Heart right ventricle (tissue), 16 donors: ENCODE results near the gene CCDC190. TPM values are rescaled to one million over a fixed set of nuclear protein-coding genes. Genes with fewer than 3 reads are reported as not detected.
A peak's percentile ranks its signal among the peaks of the same experiment; 100 is the strongest.

ENCODE experiments used
- ATAC-seq, 8 donors: fragments of 200-7000 bp; cut with Tn5 transposase; one replicate each; pipeline ENCODE4 v1.9.1; 2020; ENCODE audit warnings: mild to moderate bottlenecking in 8 of 8, moderate library complexity in 8 of 8, moderate number of reproducible peaks in 1 of 8
- DNase-seq, 2 donors: peaks; one replicate each; pipeline ENCODE4 v3.0.0-alpha.2; 2020
- H3K27ac ChIP-seq, 10 donors: fragments of 200-600 bp; sonication (generic) in 2 of 10; one replicate each; pipeline versions ENCODE4 v1.5.0 to v1.8.0; 2020 to 2022; ENCODE audit warnings: mild to moderate bottlenecking in 3 of 10
- H3K27me3 ChIP-seq, 7 donors: fragments of 200-600 bp; one replicate each; pipeline ENCODE4 v1.8.0; 2021 to 2022; ENCODE audit warnings: mild to moderate bottlenecking in 2 of 7
- H3K36me3 ChIP-seq, 9 donors: fragments of 200-600 bp; sonication (generic) in 1 of 9; one replicate each; pipeline versions ENCODE4 v1.5.0 to v1.8.0; 2020 to 2022; ENCODE audit warnings: mild to moderate bottlenecking in 2 of 9
- H3K4me1 ChIP-seq, 9 donors: fragments of 200-600 bp; sonication (generic) in 1 of 9; one replicate each; pipeline versions ENCODE4 v1.5.0 to v1.8.0; 2020 to 2022; ENCODE audit warnings: mild to moderate bottlenecking in 4 of 9
- H3K4me3 ChIP-seq, 10 donors: fragments of 200-600 bp; sonication (generic) in 2 of 10; one replicate each; pipeline versions ENCODE4 v1.5.0 to v1.8.0; 2020 to 2022; ENCODE audit warnings: mild to moderate bottlenecking in 7 of 10, moderate library complexity in 2 of 10
- H3K9me3 ChIP-seq, 11 donors: fragments of 200-600 bp in 10 of 11; sonication (generic) in 2 of 11; one replicate each; pipeline versions ENCODE4 v1.5.0 to v1.8.0; 2013 to 2022; ENCODE audit warnings: mild to moderate bottlenecking in 2 of 11, control low read depth in 1 of 11, moderate library complexity in 1 of 11
- CTCF ChIP-seq, 9 donors: fragments of 200-600 bp; sonication (generic) in 2 of 9; IDR thresholded peaks; one replicate each; pipeline versions ENCODE4 v1.5.0 to v1.8.0; 2021 to 2022; ENCODE audit warnings: antibody characterized with exemption in 9 of 9, mild to moderate bottlenecking in 5 of 9, moderate library complexity in 1 of 9
- WGBS, 2 donors: extraction: QIAGEN DNeasy Blood & Tissue Kit; methylation state at CpG; one replicate each; pipeline ENCODE4 v1.1.7; 2013; ENCODE audit warnings: inconsistent platforms in 1 of 2; 5-methylcytosine and 5-hydroxymethylcytosine counted together
- intact Hi-C, 10 donors: fragments of 100-400 bp; cut with DNase I; formaldehyde crosslinking; loops; one replicate each; pipeline versions ENCODE4 v1.11.1 to v1.14.2; 2022
- polyA plus RNA-seq, 2 donors: library from polyadenylated mRNA; stranded (reverse); fragments of 200-250 nt; gene quantifications; one replicate each; pipeline ENCODE4 v1.2.3, GENCODE V29; 2013
- total RNA-seq, 10 donors: library from RNA; stranded (reverse); fragmentation: NEBNext Ultra II Directional in 3 of 10; extraction: Animal tissue kit (Norgen Biotek cat#: 25700) in 3 of 10; gene quantifications; one replicate each; pipeline versions ENCODE4 v1.2.1 to v1.2.4, GENCODE V29; 2021 to 2023
- donor health status: Arrhythmogenic right ventricular cardiomyopathy.
- donor health status: ischemic (EF 13 %, LVEDD 7.1; RV severe dilation, severe dysfunction).
- donor health status: healthy with polysubstance abuse.
- donor health status: DM: no; HTN: yes; CAD: no.
- donor health status: DM: no; HTN: no; CAD: no.
- donor health status: ischemic (EF 25% LVEDD 6.9; RV normal size, moderate dysfunction).
- donor health status: ischemic (EF 25% LVEDD 5.7; RV mildly dilated, moderate dysfunction).
- donor health status: healthy.
- donor health status: DM: yes; HTN: yes; CAD: no.
- donor health status: Ischemic cardiomyopathy.
- donor health status: ischemic (EF 35%, LVEDD 5.7; RV mildly dilated, moderate dysfunction).
- donor health status: nonischemic (EF 11% LVEDD 7.7; RV severe dilation, severe dysfunction).
- donor health status: DM: yes; HTN: yes; CAD: no.
- donor health status: PGD.
- donor health status: ischemic (EF 29% LVEDD 5.4; RV normal size, mild dysfunction).
- donor health status: nonischemic (EF 23%, LVEDD 6.1; RV moderate dilation, normal function).

Gene CCDC190
- total and polyA plus RNA-seq, 12 donors = 0.07 to 1.2 (median 0.30) TPM

GRCh38 chr1:162903246-162903645 lies 42.3 kb upstream of the CCDC190 start:
- ATAC-seq (no peak), DNase-seq (no peak)
- Histone ChIP-seq H3K36me3 (no peaks in the 10 kb centered on the region), H3K9me3 (no peaks in the 10 kb centered on the region), H3K4me1 (peaks cover 0 to 57% (median 14%) of the 10 kb centered on the region in 9 donors), H3K27me3 (no peaks in the 10 kb centered on the region), H3K4me3 (no peak overlapping the region), H3K27ac (no peak overlapping the region)
- intact Hi-C loops = no loop called here
- no peak for TF ChIP-seq CTCF (IDR thresholded peaks at IDR 0.05)
- 92% methylated on average over 4 of the region's 4 CpGs for WGBS, 2 donors

GRCh38 chr1:162902416-162902815 lies 41.4 kb upstream of the CCDC190 start:
- no peak for ATAC-seq
- 67 to 82% methylated on average over 2 of the region's 2 CpGs for WGBS, 2 donors
- Histone ChIP-seq H3K27me3 (no peaks in the 10 kb centered on the region), H3K36me3 (no peaks in the 10 kb centered on the region), H3K4me3 (no peak overlapping the region), H3K27ac (no peak overlapping the region), H3K9me3 (no peaks in the 10 kb centered on the region), H3K4me1 (peaks cover 0 to 57% (median 14%) of the 10 kb centered on the region in 9 donors)
- DNase-seq = no peak
- TF ChIP-seq CTCF (IDR thresholded peaks at IDR 0.05) = no peak
- intact Hi-C loops = no loop called here

GRCh38 chr1:162901243-162901642 lies 40.3 kb upstream of the CCDC190 start:
- Histone ChIP-seq H3K4me3 (no peak overlapping the region), H3K27me3 (no peaks in the 10 kb centered on the region), H3K4me1 (peaks cover 0 to 54% (median 14%) of the 10 kb centered on the region in 9 donors), H3K9me3 (no peaks in the 10 kb centered on the region), H3K27ac (no peak overlapping the region), H3K36me3 (no peaks in the 10 kb centered on the region)
- ATAC-seq = no peak
- intact Hi-C loops = no loop called here
- no peak for DNase-seq
- WGBS, 2 donors = 47 to 70% methylated on average over 1 of the region's 1 CpG
- no peak for TF ChIP-seq CTCF (IDR thresholded peaks at IDR 0.05)

- Histone ChIP-seq H3K36me3 (no peaks in the 10 kb centered on the region), H3K27ac (peak overlapping the region in 7 of 10 donors; percentile 49 to 85 (median 70)), H3K27me3 (no peaks in the 10 kb centered on the region), H3K9me3 (no peaks in the 10 kb centered on the region), H3K4me3 (no peak overlapping the region), H3K4me1 (peaks cover 0 to 38% (median 6%) of the 10 kb centered on the region in 9 donors)
- ATAC-seq = peak; percentile 56 to 88 (median 84)
- 28 to 36% methylated on average over 5 of the region's 5 CpGs for WGBS, 2 donors
- TF ChIP-seq CTCF (IDR thresholded peaks at IDR 0.05) = no peak
- intact Hi-C loops = no loop called here
- DNase-seq = peak in 1 of 2 donors; percentile 56
These were observed 38.6 kb upstream of the CCDC190 start for GRCh38 chr1:162899422-162900146.
